HG02642 (cell line): ENCODE results near the gene DYNC2LI1.
A peak's percentile ranks its signal among the peaks of the same experiment; 100 is the strongest.

ENCODE experiments used
- ATAC-seq: cut with Tn5 transposase; IDR thresholded peaks from one replicate; pipeline ENCODE4 v1.9.1; 2021; ENCODE audit warnings: mild to moderate bottlenecking; ENCODE audit not compliant: unreplicated experiment, poor library complexity

DYNC2LI1 gene

DNA sequence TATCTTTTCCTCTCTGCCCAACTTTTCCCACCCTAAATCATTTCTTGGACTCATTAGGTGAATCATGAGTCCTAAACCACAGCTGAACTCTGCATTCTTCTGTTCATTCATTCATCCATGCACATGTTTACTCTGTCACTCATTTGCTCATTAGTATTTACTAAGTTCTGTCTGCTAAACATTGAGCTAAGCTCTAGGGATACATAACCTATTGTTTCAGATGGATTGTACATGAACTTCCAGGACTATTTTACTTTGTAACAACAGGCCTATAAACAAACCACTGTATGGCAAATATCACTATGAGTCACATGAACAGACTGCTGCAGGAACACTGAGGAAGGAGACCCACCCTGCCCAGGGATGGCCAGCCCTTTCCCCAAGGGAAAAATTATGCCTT lies 14.6 kb upstream of the DYNC2LI1 start:
- ATAC-seq = no peak

DNA sequence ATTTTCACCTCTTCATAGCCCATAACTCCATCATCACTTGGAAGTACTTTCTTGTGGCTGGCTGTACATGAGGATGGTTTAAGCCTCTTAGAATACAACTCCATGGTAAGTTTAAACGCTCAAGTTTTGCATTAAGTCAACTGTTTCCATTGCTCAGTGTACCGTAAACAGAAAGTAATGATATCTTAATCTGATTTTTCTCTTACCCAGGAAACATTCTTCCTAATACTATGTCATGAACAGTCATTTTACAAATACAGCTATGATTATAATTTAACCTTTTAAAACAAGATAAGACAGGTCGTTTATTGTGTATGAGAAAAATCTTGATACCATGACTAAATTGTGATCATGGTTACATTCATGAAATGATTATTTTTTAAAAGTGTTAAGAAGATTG lies 11.6 kb upstream of the DYNC2LI1 start:
- no peak for ATAC-seq

DNA sequence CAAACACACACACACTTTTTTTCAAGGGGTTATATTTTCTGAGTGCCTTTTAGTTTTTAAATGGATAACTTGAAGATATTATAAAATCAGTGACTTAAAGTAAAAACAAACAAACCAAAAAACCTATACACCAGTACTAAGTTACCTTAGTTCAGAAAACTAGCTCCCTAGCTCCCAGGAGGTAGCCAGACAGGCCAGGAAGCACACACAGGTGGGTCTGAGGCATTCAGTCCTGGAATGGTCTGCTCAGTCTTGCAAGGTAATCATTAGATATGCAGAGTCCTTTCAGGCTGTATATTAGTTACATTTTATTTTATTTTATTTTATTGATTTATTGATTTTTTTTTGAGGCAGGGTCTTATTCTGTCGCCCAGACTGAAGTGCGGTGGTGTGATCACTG lies 10.7 kb upstream of the DYNC2LI1 start:
- no peak for ATAC-seq

DNA sequence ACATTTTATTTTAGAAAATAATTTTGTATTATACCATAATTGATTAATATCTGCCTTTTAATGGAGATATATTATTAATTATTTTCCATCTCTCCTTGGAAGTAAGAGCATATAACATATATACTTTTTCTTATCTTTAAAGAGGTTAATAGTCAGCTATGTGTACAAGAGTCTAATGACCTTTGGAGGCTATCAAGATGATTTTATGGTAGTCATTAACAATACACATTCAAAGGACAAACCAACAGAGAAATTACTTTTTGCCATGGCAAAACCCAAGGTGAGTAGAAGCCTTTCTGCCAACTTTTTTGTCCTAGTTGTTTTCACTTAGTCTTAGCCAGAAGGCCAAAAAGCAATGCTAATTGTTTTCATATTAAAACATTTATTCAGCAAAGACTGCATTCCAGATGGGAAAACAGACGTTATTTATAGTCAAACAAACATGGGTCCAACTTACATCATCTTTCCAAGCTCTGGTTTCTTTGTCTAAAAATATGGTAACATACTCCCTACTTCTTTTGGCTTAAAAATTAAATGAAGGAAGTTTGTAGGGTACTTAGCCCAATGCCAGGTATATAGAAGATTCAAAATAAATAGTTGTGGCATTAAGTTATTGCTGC lies 9.6 kb upstream of the DYNC2LI1 start:
- ATAC-seq = no peak

DNA sequence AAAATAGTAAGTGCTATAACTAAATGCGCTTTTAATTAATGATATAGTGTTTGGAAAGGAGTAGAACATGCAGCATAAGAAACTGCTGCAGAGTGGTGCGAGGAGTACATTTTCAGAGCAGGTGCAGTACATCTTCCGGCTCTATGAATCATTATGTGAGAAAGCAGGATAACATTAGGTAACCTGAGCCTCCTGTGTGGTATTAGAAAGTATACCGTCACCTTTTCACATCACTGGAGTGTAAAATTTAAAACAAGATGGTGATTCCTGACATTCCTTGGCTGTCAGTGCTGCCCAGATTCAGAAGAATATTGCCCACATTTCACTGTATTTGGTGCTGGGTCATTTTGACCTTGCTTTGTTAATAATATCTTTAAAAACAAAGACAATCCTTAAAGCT lies 7.8 kb upstream of the DYNC2LI1 start:
- no peak for ATAC-seq

DNA sequence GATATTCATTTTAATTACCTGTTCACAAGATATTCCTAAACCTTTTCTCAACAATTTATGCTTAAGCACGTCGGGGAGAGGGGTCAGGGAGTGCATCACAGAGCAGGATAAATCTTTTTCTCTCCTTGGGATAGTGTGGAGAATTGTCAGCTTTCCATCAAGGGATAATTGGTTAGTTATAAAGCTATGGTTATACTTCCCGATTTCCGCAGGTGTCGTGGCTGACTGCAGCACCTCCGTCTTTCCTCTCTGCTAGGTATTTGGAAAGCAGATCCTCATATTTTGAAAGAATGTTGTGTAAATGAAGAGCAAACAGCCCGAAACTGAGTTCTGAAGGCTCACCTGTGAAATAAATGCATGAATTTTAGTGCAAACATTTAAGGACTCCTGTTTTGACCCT lies 778 bp downstream of the DYNC2LI1 start:
- ATAC-seq = no peak

DNA sequence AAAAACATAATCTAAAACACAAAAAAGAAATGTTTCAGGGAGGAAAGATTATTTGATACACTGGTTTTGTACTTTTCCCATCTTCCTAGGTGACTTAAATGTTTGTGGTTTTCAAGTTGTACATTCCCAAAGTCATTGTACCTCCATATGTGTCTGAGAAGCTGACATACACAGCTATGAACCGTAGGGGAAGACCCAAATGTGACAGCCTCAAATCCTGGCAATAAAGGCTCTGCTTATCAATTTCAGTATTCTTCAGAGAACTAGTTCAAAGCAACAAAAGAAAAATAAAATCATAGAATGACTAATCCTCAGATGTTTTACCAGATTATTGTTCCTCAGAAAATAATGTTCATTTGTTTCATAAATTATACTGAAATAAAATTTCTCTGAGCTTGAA lies 2.5 kb downstream of the DYNC2LI1 start:
- ATAC-seq = no peak

DNA sequence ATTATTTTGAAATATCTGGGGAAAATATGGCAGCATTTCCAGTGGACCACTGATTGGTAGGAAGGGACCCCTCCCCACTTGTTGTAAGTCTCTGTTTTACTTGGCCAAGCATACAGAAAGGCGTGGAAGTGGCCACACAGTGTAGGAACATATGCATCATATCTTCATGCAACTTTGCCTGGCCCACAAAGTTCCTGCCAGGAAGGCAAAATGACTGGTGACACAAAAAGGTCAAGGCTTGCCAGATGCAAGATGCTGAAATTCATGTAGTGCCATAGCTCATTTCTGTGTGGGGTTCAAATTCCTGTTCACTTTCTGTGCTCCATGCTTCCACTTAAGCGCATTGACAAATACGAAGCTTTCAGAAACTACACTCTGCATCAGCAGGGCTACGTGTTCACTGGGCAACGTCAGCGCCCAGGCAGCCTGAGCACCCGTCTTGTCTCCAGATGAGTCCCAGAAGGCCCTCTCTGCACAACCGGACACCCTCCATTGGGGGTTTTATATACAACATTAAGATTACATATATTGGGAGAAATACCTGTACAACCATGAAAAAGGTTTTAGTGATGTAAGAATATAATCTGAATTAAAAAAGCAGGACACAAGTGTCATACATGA lies 3.6 kb downstream of the DYNC2LI1 start:
- ATAC-seq = no peak

DNA sequence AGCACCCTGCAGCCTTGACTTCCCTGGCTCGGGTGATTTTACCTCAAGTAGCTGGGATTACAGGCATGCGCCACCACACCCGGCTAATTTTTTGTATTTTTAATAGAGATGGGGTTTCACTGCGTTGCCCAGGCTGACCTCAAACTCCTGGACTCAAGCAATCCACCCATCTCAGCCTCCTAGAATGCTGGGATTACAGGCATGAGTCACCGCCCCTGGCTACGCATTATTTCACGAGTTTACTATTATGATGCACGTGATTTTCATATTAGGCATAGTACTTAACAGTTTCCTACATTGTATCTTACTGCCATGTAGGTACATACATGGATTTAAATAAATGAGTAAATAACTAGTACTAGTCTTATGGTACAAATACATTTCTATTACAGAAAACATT lies 4.4 kb downstream of the DYNC2LI1 start:
- no peak for ATAC-seq

DNA sequence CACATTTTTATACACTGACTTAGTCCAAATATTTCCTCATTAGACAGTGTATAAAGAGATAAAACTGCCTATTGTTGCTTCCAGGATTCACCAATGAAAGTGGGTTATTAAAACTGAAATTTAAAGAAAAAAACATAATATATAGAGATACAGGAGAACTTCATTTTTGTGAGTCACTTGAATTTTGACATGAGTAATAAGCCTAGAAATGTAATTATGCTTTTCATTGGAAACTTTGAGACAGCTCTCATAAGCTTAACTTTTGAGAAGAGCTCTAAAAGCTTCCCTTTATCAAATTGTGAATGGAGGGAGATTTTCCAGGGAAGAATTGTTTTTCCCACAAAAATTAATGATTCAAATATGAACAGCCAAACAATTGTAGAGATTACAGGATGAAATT lies 14.1 kb downstream of the DYNC2LI1 start:
- no peak for ATAC-seq

DNA sequence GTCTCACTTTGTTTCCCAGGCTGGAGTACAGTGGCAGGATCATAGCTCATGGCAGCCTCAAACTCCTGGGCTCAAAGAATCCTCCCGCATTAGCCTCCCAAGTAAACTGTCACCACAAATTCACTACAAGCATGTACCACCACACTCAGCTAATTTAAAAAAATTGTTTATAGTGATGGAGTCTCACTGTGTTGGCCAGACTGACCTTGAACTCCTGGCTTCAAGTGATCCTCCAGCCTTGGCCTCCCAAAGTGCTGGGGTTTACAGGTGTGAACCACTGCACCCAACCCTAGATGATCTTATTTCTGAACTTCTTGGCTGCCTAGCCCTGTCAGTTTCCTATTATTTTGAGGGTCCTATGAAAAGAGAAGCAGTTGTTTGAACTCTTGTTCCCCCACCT lies 14.8 kb downstream of the DYNC2LI1 start:
- no peak for ATAC-seq

DNA sequence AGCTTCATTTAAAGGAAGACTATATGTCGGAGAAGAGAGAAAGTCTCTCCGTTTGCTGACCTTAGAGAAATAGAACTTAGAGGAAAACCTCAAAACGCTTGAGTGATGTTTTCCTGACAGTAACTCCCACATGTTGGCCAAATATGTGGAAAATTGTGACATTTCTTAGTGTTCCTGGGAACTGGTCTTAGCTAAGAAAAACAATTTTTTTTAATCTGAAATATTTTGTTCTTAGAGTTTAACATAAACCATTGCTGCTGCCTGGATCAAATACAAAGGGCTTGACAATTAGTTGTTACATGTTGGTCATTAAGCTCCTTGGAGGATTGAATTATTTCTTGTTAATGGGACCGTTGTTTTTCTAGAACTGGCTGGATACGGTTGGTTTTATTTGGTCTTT lies 16.3 kb downstream of the DYNC2LI1 start:
- no peak for ATAC-seq

DNA sequence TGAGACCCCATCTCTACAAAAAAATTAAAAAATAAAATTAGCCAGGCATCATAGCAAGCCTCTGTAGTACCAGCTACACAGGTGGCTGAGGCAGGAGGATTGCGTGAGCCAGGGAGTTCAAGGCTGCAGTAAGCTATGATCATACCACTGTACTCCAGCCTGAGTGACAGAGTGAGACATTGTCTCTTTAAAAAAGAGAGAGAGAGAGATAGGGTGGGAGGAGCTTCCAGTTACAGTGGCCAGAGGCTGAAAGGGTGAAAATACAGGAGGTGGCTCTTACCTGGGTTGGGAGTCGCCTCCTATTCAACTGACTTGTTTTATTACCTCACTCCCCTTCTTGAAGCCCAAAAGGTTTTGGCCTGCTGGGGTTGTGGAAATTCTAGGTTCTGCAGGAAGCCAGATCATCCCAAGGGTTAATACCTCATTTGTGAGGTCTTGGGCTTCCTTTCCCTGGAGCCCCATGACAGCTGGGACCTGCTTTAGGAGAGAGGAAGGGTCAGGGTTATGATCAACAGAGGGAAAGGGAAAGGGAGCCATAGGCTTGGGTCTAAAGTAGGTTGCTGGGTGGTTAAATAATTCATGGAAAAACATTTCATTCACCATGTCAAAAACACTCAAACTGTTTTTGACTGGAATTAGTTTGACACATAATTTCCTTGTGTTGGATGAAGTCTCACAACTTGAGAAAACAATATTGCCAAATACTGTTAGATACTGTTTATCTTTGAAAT lies 17.4 kb downstream of the DYNC2LI1 start:
- ATAC-seq = no peak

DNA sequence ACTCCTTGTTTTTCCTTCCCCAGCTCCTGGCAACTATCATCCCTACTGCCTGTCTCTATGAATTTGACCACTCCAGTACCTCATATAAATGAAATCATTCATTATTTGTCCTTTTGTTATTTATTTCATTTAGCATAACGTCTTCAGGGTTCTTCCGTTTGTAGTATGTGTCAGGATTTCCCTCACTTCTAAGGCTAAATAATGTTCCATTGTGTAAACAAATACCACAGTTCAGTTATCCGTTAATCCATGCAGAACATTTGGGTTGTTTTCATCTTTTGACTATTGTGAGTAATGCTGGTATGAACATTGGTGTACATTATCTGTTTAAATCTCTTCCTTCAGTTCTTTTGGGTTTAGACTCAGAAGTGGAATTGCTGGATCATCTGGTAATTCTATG lies 18.8 kb downstream of the DYNC2LI1 start:
- peak; percentile 56 for ATAC-seq

DNA sequence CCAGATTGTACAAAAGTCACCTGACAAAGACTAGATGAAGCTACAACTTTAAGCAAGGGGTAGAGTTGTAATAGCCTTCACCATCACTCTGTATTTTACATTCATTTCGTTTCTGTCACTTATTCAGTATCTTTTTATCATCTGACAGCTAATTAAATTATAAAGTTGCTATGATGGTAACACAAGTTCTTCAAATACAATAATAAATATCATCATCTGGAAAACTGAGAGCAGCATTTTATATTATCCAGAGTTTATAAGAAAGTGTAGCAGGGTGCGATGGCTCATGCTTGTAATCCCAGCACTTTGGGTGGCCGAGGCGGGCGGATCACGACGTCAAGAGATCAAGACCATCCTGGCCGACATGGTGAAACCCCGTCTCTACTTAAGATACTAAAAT lies 21.1 kb downstream of the DYNC2LI1 start:
- ATAC-seq = no peak

DNA sequence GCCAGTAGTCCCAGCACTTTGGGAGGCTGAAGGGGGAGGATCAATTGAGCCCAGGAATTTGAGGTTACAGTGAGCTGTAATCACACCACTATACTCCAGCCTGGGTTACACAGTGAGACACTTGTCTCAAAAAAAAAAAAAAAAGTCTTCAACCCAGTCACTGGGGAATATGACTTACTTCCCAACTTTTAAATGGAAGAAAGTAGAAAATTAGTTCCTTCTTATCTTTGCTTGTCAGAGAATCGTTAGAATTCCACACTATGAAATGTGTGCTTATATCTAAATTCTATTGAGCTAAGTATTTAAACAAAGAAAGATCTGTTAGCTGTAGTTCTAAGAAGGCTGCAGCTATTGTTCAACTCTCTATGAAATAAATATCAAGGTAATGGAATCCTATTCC lies 22.4 kb downstream of the DYNC2LI1 start:
- ATAC-seq = no peak

DNA sequence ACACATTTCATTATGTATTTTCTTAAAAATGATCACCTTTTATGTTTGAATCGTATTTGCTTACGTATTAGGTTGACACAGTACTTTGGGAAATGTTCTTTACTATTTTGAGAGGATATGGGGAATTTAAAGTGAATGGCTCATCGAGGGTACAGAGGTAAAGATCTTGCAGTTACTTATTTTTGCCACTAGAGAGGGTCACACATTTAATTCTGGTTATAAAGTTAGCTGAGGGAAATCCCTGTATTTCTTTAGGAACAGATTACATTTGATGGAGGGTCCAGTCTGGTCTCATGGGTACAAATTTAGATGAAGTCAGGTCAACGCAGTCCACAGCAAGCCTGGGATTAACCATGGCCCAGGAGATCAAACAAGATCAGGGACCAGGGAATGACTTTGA lies 24.5 kb downstream of the DYNC2LI1 start:
- no peak for ATAC-seq

DNA sequence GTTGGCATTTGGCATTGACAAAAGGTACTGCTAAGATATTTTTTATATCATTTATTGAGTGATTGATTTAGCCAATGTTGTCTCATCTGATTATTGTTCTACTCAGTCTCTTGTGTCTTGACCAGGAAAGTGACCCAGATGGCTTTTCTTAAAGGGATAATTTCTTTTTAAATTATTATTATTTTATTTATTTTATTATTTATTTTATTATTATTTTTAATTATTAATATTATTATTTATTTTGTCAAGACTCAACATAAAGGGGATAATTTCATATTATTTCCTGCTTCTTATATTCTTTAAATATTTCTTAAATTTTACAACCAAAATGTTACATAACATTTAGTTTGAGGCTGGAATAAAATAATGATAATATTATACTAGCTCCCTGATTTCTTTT lies 27.1 kb downstream of the DYNC2LI1 start:
- no peak for ATAC-seq

DNA sequence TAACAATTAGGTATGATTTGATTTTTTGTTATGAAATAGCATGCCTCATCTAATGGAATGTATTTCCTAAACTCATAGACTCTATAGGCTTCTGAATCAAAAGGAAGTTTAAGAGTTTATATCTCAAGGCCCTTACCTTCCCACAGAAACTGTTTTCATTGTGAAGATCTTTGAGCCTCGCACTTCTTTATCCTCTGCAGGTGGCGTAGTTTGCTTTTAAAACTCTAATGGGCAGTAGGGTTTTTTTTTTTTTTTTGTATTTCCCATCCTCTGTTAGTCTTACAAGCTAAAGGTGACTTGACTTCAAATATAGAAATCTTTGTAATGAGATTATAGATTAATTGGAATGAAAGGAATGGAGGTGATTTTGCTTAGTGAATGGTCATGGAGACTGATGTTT lies 28.3 kb downstream of the DYNC2LI1 start:
- no peak for ATAC-seq

DNA sequence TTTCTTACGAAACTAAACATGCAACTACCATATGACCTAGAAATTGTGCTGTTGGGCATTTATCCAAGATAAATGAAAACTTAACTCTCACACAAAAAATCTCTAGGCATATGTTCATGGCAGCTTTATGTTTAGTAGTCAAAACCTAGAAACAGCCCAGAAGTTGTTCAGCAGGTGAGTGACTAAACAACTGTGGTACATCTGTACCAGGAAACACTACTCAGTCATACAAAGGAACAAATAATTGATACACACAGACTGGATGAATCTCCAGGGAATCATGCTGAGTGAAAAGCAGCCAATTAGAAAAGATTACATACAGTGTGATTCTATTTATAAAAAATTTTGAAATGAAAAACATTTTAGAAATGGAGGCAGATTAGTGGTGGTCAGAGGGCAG lies 29.3 kb downstream of the DYNC2LI1 start:
- no peak for ATAC-seq

DNA sequence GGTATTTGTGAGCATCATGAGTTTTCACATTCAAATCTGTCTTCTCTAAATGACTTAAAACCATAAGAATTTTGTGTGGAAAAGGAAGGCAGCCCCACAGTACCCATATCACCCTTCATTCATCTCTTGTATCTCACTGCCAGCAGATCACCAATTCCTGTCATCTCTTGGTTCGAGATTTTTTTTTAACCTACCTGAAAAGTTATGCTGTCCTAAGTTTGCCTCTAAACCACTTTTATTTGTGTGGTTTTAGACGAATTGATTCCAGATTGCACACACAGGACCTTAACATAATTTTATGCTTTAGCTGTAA lies 32.8 kb downstream of the DYNC2LI1 start:
- ATAC-seq = no peak

DNA sequence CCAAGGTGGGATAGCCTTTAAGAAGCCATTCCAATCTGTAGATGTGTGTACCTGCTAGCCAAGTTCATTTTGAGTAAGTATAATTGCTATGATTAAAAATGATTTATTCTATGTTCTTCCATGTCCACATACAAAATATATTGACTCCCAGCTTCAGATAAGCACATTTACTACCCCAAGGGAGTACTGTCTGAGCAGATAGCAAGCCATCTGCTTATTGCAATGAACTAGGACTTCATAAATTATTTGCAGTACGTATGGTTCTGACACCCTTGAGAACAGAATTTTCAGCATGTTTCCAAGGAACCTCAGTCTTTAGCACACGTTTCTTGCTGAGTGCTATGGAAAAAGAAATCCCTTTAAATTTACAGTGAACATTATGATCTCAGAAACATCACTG lies 36.6 kb downstream of the DYNC2LI1 start:
- no peak for ATAC-seq
